DOHH2 (cell line): ENCODE results near the gene C11orf91.

ENCODE experiments used
- H3F3A ChIP-seq: fragments of 200-600 bp; sonication (generic), shearing (Covaris generic); 2 replicates; pipeline ENCODE4 v1.6.0; 2016; ENCODE audit warnings: antibody characterized with exemption, mild to moderate bottlenecking; ENCODE audit not compliant: control insufficient read depth, insufficient read depth
- H3K27ac ChIP-seq: fragments of 200-600 bp; sonication (generic); 2 replicates; pipeline ENCODE4 v1.5.1; 2014; ENCODE audit warnings: low read depth, mild to moderate bottlenecking, low read length, moderate library complexity
- H3K27me3 ChIP-seq: fragments of 200-600 bp; sonication (generic); 2 replicates; pipeline ENCODE4 v1.6.1; 2014; ENCODE audit warnings: mild to moderate bottlenecking, low read length, mixed read lengths; ENCODE audit not compliant: control insufficient read depth
- H3K36me3 ChIP-seq: fragments of 200-600 bp; sonication (generic); 2 replicates; pipeline ENCODE4 v1.6.1; 2014; ENCODE audit warnings: mild to moderate bottlenecking, low read length, moderate library complexity, mixed read lengths; ENCODE audit not compliant: control insufficient read depth
- H3K4me1 ChIP-seq: fragments of 200-600 bp; sonication (generic); 2 replicates; pipeline ENCODE4 v1.6.1; 2014; ENCODE audit warnings: mild to moderate bottlenecking, low read length, mixed read lengths; ENCODE audit not compliant: control insufficient read depth
- H3K4me2 ChIP-seq: fragments of 200-600 bp; sonication (generic); 2 replicates; pipeline ENCODE4 v1.6.0; 2014; ENCODE audit warnings: mild to moderate bottlenecking, low read length, moderate library complexity
- H3K4me3 ChIP-seq: fragments of 200-600 bp; sonication (generic); 2 replicates; pipeline ENCODE4 v1.5.1; 2014; ENCODE audit warnings: mild to moderate bottlenecking, low read length, mixed read lengths
- H3K79me2 ChIP-seq: fragments of 200-600 bp; sonication (generic); 2 replicates; pipeline ENCODE4 v1.6.1; 2014; ENCODE audit warnings: mild to moderate bottlenecking, low read length, mixed read lengths; ENCODE audit not compliant: control insufficient read depth
- H3K9me2 ChIP-seq: fragments of 200-600 bp; sonication (generic); replicated peaks from 2 replicates; pipeline ENCODE4 v1.6.1; 2014; ENCODE audit warnings: mild to moderate bottlenecking, low read length, mixed read lengths; ENCODE audit not compliant: control insufficient read depth
- H3K9me3 ChIP-seq: fragments of 200-600 bp; sonication (generic); 2 replicates; pipeline ENCODE4 v1.6.1; 2014; ENCODE audit warnings: antibody characterized with exemption, low read length, mixed read lengths; ENCODE audit not compliant: control insufficient read depth, insufficient read depth
- H4K20me1 ChIP-seq: fragments of 200-600 bp; sonication (generic); 2 replicates; pipeline ENCODE4 v1.6.0; 2014; ENCODE audit warnings: low read depth, mild to moderate bottlenecking, antibody characterized with exemption, low read length, moderate library complexity; ENCODE audit not compliant: control insufficient read depth, insufficient read depth
- CTCF ChIP-seq: fragments of 200-600 bp; sonication (generic); IDR thresholded peaks from one replicate; pipeline ENCODE4 v1.5.1; 2014; ENCODE audit warnings: antibody characterized with exemption, mild to moderate bottlenecking, low read depth, low read length; ENCODE audit not compliant: poor library complexity, severe bottlenecking
- EZH2phosphoT487 ChIP-seq: fragments of 200-600 bp; sonication (generic); IDR thresholded peaks from 2 replicates; pipeline ENCODE4 v1.6.1; 2017; ENCODE audit warnings: borderline replicate concordance, mild to moderate bottlenecking, antibody characterized with exemption, low read length, moderate library complexity, mixed read lengths

Gene C11orf91

GRCh38 chr11:33713856-33714398 is 13.3 kb upstream of the C11orf91 start:
- H3K4me3 ChIP-seq, result no peak overlapping the region
- no peaks in the 10 kb centered on the region for H4K20me1 ChIP-seq
- H3K27me3 ChIP-seq, result no peaks in the 10 kb centered on the region
- H3K9me3 ChIP-seq, result no peaks in the 10 kb centered on the region
- TF ChIP-seq EZH2phosphoT487, result no peak
- no peaks in the 10 kb centered on the region for H3K4me1 ChIP-seq
- H3K27ac ChIP-seq, result no peak overlapping the region
- H3F3A ChIP-seq, result no peaks in the 10 kb centered on the region
- H3K36me3 ChIP-seq, result peaks cover 9% of the 10 kb centered on the region
- H3K9me2 ChIP-seq, result no peaks in the 10 kb centered on the region
- no peak overlapping the region for H3K4me2 ChIP-seq
- no peaks in the 10 kb centered on the region for H3K79me2 ChIP-seq

- no peaks in the 10 kb centered on the region for H3F3A ChIP-seq
- no peak overlapping the region for H3K4me3 ChIP-seq
- no peaks in the 10 kb centered on the region for H4K20me1 ChIP-seq
- H3K9me3 ChIP-seq, result no peaks in the 10 kb centered on the region
- no peak overlapping the region for H3K4me2 ChIP-seq
- no peaks in the 10 kb centered on the region for H3K27me3 ChIP-seq
- H3K27ac ChIP-seq, result no peak overlapping the region
- no peaks in the 10 kb centered on the region for H3K79me2 ChIP-seq
- TF ChIP-seq EZH2phosphoT487 (no peak), CTCF (no peak)
- H3K4me1 ChIP-seq, result no peaks in the 10 kb centered on the region
- H3K36me3 ChIP-seq, result peaks cover 9% of the 10 kb centered on the region
- no peaks in the 10 kb centered on the region for H3K9me2 ChIP-seq
Observed at GRCh38 chr11:33713151-33713855, 12.7 kb upstream of the C11orf91 start.

- TF ChIP-seq EZH2phosphoT487, result no peak
- no peak for TF ChIP-seq CTCF
- Histone ChIP-seq H3K27me3 (no peaks in the 10 kb centered on the region), H3K79me2 (no peaks in the 10 kb centered on the region), H3K4me2 (no peak overlapping the region), H3F3A (no peaks in the 10 kb centered on the region), H3K9me2 (no peaks in the 10 kb centered on the region), H3K4me1 (no peaks in the 10 kb centered on the region), H3K9me3 (no peaks in the 10 kb centered on the region), H3K27ac (no peak overlapping the region), H3K36me3 (peaks cover 9% of the 10 kb centered on the region), H4K20me1 (no peaks in the 10 kb centered on the region), H3K4me3 (no peak overlapping the region)
Observed at GRCh38 chr11:33712436-33712835, 11.8 kb upstream of the C11orf91 start.

- H3K4me3 ChIP-seq, result no peak overlapping the region
- H3K4me2 ChIP-seq, result no peak overlapping the region
- H3K27me3 ChIP-seq, result no peaks in the 10 kb centered on the region
- H4K20me1 ChIP-seq, result no peaks in the 10 kb centered on the region
- TF ChIP-seq CTCF (no peak), EZH2phosphoT487 (no peak)
- no peaks in the 10 kb centered on the region for H3K4me1 ChIP-seq
- no peaks in the 10 kb centered on the region for H3K9me2 ChIP-seq
- H3K27ac ChIP-seq, result no peak overlapping the region
- H3F3A ChIP-seq, result no peaks in the 10 kb centered on the region
- H3K9me3 ChIP-seq, result no peaks in the 10 kb centered on the region
- H3K79me2 ChIP-seq, result no peaks in the 10 kb centered on the region
- H3K36me3 ChIP-seq, result peaks cover 9% of the 10 kb centered on the region
Observed at GRCh38 chr11:33709466-33709865, 8.8 kb upstream of the C11orf91 start.
